ENCODE data around the gene ZNF644. TPM values are rescaled to one million over a fixed set of nuclear protein-coding genes. Genes with fewer than 3 reads are reported as not detected.

ZNF644 gene
- polyA plus RNA-seq, 1 of the 3 experiments (the other 2 are of a cell fraction), result 5.6 TPM

- Histone ChIP-seq H3K36me3 (replicated peaks in 1 of 2; ENCODE audit: control insufficient read depth in 1 of 2, insufficient read depth in 2 of 2, low read length in 1 of 2) (peaks cover 20% of the 10 kb centered on the region in 2 experiments), H3K79me2 (ENCODE audit: insufficient read depth) (peaks cover 82% of the 10 kb centered on the region), H3K9me2 (no peaks in the 10 kb centered on the region), H2AFZ (ENCODE audit: low read depth) (no peak overlapping the region), H3K4me3 (ENCODE audit: low read depth in 2 of 2, low read length in 1 of 2) (no peak overlapping the region), H3K27me3 (ENCODE audit: insufficient read depth) (no peaks in the 10 kb centered on the region), H3K9ac (no peak overlapping the region), H3K4me1 (ENCODE audit: control insufficient read depth in 1 of 2, insufficient read depth in 2 of 2, low read depth in 1 of 2, low read length in 1 of 2) (peaks cover 0 to 11% of the 10 kb centered on the region in 2 experiments; a peak in 2 of 4 replicates), H3K27ac (ENCODE audit: low read depth in 2 of 2, low read length in 1 of 2) (no peak overlapping the region), H3F3A (replicated peaks; ENCODE audit: insufficient read depth) (peaks cover 5% of the 10 kb centered on the region), H4K20me1 (ENCODE audit: insufficient read depth) (peaks cover 46% of the 10 kb centered on the region), H3K4me2 (no peak overlapping the region), H3K9me3 (no peaks in the 10 kb centered on the region)
- no peak for TF ChIP-seq RXRA (IDR thresholded peaks at IDR 0.05; ENCODE audit: borderline replicate concordance, low read depth)
- no peak for TF ChIP-seq TCF12 (IDR thresholded peaks at IDR 0.05)
- TF ChIP-seq TAF1 (IDR thresholded peaks at IDR 0.05; ENCODE audit: borderline replicate concordance, low read depth, low read length), result no peak
- no peak for TF ChIP-seq FOXJ3 (CRISPR knock-in tag; IDR thresholded peaks at IDR 0.05)
- no peak for TF ChIP-seq SIN3A (IDR thresholded peaks at IDR 0.05; ENCODE audit: borderline replicate concordance, low read depth, low read length)
- no peak for TF ChIP-seq MXI1 (IDR thresholded peaks at IDR 0.05; ENCODE audit: low read depth, low read length)
- no peak for TF ChIP-seq NRF1 (IDR thresholded peaks at IDR 0.05; ENCODE audit: low read depth, low read length)
- no peak for TF ChIP-seq USF1 (IDR thresholded peaks at IDR 0.05; ENCODE audit: borderline replicate concordance, low read depth)
- DNase-seq, result no peak
- 67% methylated on average over 1 of the region's 1 CpG for WGBS (ENCODE audit: low lambda C conversion rate)
- ChIA-PET POLR2A (no interaction called here), CTCF (interaction anchor here (1.1 to 1.8 kb wide), 2 partner anchors 45 to 198 kb away, joined by 3 to 4 read pairs; no protein-coding TSS in a partner anchor)
These were observed 101.9 kb downstream of the ZNF644 start for GRCh38 chr1:90919900-90920299.

GRCh38 chr1:90919190-90919719 is 102.6 kb downstream of the ZNF644 start:
- H3K9me3 ChIP-seq, result no peaks in the 10 kb centered on the region
- H2AFZ ChIP-seq (ENCODE audit: low read depth), result no peak overlapping the region
- peaks cover 5% of the 10 kb centered on the region for H3F3A ChIP-seq (replicated peaks; ENCODE audit: insufficient read depth)
- H3K9me2 ChIP-seq, result no peaks in the 10 kb centered on the region
- no peak overlapping the region for H3K4me2 ChIP-seq
- H3K36me3 ChIP-seq (replicated peaks in 1 of 2; ENCODE audit: control insufficient read depth in 1 of 2, insufficient read depth in 2 of 2, low read length in 1 of 2), result peaks cover 24 to 26% of the 10 kb centered on the region in 2 experiments
- H3K27ac ChIP-seq (ENCODE audit: low read depth in 2 of 2, low read length in 1 of 2), result no peak overlapping the region
- no peak overlapping the region for H3K4me3 ChIP-seq (ENCODE audit: low read depth in 2 of 2, low read length in 1 of 2)
- peaks cover 76% of the 10 kb centered on the region for H3K79me2 ChIP-seq (ENCODE audit: insufficient read depth)
- peaks cover 0 to 11% of the 10 kb centered on the region in 2 experiments; a peak in 2 of 4 replicates for H3K4me1 ChIP-seq (ENCODE audit: control insufficient read depth in 1 of 2, insufficient read depth in 2 of 2, low read depth in 1 of 2, low read length in 1 of 2)
- H3K27me3 ChIP-seq (ENCODE audit: insufficient read depth), result no peaks in the 10 kb centered on the region
- H3K9ac ChIP-seq, result no peak overlapping the region
- ChIA-PET POLR2A (no interaction called here), CTCF (interaction anchor here (1.1 to 1.8 kb wide), 4 partner anchors 21 to 198 kb away, joined by 3 to 4 read pairs (median 3); no protein-coding TSS in a partner anchor)
- TF ChIP-seq EP300 (IDR thresholded peaks at IDR 0.05; ENCODE audit: borderline replicate concordance in 1 of 2, low read depth in 1 of 2, low read length in 1 of 2) (no peak), RAD21 (IDR thresholded peaks at IDR 0.05; ENCODE audit: low read length) (no peak), MXI1 (IDR thresholded peaks at IDR 0.05; ENCODE audit: low read depth, low read length) (no peak), SIN3A (IDR thresholded peaks at IDR 0.05; ENCODE audit: borderline replicate concordance, low read depth, low read length) (no peak)
- no peak for DNase-seq
- WGBS (ENCODE audit: low lambda C conversion rate), result 83% methylated on average over 1 of the region's 1 CpG
- H4K20me1 ChIP-seq (ENCODE audit: insufficient read depth), result peaks cover 41% of the 10 kb centered on the region

- POLR2A ChIA-PET, result no interaction called here
- Histone ChIP-seq H3F3A (replicated peaks; ENCODE audit: insufficient read depth) (peaks cover 15% of the 10 kb centered on the region), H3K27ac (ENCODE audit: low read depth in 2 of 2, low read length in 1 of 2) (no peak overlapping the region), H2AFZ (ENCODE audit: low read depth) (no peak overlapping the region), H3K4me1 (ENCODE audit: control insufficient read depth in 1 of 2, insufficient read depth in 2 of 2, low read depth in 1 of 2, low read length in 1 of 2) (no peaks in the 10 kb centered on the region), H3K9me2 (no peaks in the 10 kb centered on the region), H3K4me3 (ENCODE audit: low read depth in 2 of 2, low read length in 1 of 2) (no peak overlapping the region), H3K79me2 (ENCODE audit: insufficient read depth) (peaks cover 38% of the 10 kb centered on the region), H3K4me2 (no peak overlapping the region), H3K36me3 (replicated peaks in 1 of 2; ENCODE audit: control insufficient read depth in 1 of 2, insufficient read depth in 2 of 2, low read length in 1 of 2) (peaks cover 21 to 46% of the 10 kb centered on the region in 2 experiments), H4K20me1 (ENCODE audit: insufficient read depth) (no peaks in the 10 kb centered on the region), H3K27me3 (ENCODE audit: insufficient read depth) (no peaks in the 10 kb centered on the region), H3K9ac (no peak overlapping the region), H3K9me3 (0 out of 2 replicates have a peak, but pooled peaks cover 3% of the 10 kb centered on the region)
- WGBS (ENCODE audit: low lambda C conversion rate), result 98% methylated on average over 1 of the region's 1 CpG
- no peak for DNase-seq
- CTCF ChIA-PET, result no interaction called here
- TF ChIP-seq JUND (IDR thresholded peaks at IDR 0.05) (no peak), NRF1 (IDR thresholded peaks at IDR 0.05; ENCODE audit: low read depth, low read length) (no peak), IRF3 (IDR thresholded peaks at IDR 0.05; ENCODE audit: low read depth, low read length) (no peak), PBX3 (IDR thresholded peaks at IDR 0.05) (no peak), USF1 (IDR thresholded peaks at IDR 0.05; ENCODE audit: borderline replicate concordance, low read depth) (no peak), RFX5 (IDR thresholded peaks at IDR 0.05; ENCODE audit: low read length) (no peak), RXRA (IDR thresholded peaks at IDR 0.05; ENCODE audit: borderline replicate concordance, low read depth) (no peak), RCOR1 (IDR thresholded peaks at IDR 0.05; ENCODE audit: low read length) (no peak), MAX (IDR thresholded peaks at IDR 0.05; ENCODE audit: low read depth) (no peak)
These were observed 110.5 kb downstream of the ZNF644 start for GRCh38 chr1:90911353-90911752.
